GM19324 (cell line): ENCODE results near the gene GFPT2.

Experiments used
- ATAC-seq: cut with Tn5 transposase; IDR thresholded peaks from one replicate; pipeline ENCODE4 v1.9.1; 2021; ENCODE audit warnings: mild to moderate bottlenecking, moderate library complexity; ENCODE audit not compliant: unreplicated experiment, low FRiP score

The GFPT2 gene

DNA sequence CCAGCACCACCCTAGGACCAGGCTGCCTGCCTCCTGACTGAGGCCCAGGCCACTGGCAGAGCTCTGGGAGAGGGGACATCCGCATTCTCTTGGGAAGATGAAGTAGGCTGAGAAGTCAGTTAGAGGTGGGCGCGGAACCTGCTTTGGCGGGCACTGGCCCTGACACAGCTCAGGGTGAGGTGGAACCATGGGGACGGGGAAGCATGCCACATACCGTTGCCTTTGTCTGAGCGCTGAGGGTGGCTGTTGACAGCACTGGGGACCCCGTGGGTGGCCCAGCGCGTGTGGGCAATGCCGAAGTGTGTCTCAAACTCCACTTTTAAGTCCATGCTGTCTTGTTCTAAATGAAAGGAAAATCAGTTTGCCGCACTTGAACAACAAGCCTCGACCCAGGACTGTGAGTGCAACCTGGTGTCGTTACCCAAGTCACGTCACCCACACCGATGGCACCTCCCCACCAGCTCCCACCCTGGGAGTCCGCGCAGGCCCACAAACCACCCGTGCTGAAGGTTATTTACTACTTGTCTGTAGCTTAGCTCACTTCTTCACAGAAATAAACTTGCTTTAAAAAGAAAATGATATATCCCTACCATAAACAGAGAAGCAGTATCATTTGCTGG lies 17.4 kb downstream of the GFPT2 start:
- ATAC-seq, result no peak

DNA sequence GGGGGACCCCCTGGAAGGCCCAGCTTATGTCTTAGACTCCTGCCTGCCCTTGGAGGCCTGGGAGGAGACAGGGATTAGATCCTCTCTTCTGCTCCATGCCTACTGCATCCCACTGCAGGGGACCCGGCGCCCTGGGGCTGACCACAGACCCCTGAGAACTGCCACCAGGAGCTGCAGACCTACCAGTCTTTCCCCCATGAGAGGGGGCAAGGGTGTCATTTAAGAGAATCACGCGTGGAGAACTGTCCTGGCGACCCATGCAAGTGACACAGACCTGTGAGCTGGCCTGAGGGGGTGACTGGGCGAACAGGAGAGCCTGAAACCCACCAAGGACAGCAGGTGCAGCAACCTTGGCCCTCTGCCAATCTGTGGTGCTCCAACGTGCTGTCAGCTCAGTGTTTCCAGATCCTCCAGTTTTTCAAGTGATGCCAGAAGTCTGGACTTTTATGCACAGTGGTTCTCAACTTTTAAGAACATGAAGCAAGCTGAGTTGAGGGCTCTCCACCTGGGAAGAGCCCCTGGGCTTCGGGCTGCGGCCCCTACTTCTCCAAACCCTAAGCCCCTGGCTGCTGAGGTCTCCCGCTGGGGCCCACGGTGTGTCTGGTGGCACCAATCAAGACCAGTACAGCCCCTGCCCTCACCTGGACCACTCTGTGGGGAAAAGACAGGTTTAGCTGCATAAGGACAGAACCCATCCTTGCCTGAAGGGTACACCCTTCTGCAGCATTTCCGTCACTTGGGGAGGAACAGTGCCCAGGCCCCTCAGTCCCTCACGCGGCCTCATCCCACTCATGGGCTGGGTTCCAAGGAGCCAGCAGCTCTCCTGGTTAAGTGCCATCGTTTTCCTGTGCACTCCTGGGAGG lies 18.2 kb downstream of the GFPT2 start:
- no peak for ATAC-seq

DNA sequence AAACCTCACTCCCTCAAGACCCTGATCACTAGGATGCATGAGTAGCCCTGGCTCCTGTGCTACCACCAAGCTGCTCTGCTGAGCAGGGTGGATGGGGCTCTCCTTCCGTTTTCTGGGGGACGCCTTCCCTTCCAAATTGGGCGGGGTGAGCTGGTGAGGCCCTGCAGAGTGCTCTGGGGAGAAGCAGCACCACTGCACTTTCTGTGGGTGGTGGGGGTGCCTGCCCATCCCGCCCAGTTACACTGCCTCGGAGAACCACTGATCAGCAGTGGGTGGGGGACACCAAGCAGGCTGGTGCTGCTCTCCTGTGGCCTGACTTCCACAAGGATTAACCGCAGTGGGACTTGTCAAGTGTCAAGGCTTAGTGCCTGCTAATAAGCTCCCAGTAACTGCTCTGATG lies 19.0 kb downstream of the GFPT2 start:
- ATAC-seq, result no peak

DNA sequence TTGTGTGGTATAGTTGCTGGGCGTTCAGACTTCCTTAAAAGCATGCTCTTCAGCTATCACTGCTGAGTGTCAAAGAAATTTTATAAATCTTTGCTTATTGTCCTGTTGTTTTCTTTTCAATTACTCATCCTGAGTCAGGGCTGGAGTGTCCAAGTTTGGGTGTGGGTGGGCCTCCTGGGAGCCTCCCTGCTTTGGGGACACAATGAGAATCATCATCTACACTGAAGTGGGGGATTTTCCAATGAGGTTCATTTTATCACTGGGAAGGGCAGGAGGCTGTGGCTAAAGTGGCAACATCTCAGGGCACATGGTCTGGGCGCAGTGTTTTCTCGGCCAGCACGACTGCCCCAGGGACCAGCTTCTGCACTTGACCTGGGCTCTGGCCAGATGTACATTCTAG lies 19.5 kb downstream of the GFPT2 start:
- no peak for ATAC-seq

DNA sequence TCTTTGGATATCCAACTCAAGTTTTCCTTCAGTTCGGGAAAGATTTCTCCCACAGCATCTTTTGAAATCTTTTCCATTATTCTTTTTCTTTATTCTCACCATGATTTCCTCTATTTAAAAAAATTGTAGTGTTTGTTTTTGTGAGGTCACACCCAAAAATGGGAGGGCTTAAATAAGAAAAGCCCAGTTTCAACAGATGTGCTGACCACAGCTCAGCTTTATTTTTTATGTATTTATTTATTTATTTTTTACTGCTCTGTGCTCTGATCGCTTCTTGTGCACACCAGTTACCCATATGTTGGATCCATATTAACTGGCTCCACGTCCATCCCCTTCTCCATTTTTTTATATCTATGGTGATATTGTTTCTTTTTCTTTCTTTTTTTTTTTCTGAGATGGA lies 20.3 kb downstream of the GFPT2 start:
- ATAC-seq, result no peak

DNA sequence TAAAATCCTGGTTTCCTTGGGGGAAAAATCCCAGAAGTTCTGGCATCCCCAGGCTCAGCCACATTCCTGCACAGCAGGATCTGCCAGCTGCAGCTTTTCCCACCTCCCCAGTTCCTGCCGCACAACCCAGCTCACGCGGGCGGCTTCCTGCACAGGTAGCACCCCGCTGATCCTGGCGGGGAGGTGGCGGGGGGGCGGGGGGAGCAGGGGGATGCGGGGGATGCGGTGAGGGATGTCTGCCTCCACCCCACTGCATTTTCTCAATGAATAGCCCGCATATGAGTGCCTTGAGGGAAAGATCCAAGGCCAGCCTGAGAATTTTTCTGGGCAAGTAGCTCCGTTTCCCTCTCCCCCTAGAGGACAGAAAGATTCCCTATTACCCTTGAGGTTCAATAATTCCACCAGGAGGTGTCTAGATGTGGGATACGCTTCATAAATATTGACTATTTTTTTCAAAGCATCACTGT lies 21.1 kb downstream of the GFPT2 start:
- ATAC-seq, result no peak

DNA sequence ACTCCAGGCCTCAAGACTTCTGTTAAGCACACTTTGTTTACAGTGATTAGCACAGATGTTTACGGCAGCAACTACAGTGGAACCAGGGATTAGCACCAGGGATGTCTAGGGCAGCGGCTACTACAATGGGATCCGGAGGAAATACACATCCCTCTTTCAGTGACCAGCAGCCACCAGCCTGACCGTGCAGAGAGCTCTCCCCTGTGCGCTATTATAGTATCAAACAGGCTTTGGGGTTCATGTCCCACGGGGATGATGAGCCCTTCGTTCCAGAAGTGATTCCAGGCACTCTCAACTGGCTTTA lies 21.5 kb downstream of the GFPT2 start:
- no peak for ATAC-seq

DNA sequence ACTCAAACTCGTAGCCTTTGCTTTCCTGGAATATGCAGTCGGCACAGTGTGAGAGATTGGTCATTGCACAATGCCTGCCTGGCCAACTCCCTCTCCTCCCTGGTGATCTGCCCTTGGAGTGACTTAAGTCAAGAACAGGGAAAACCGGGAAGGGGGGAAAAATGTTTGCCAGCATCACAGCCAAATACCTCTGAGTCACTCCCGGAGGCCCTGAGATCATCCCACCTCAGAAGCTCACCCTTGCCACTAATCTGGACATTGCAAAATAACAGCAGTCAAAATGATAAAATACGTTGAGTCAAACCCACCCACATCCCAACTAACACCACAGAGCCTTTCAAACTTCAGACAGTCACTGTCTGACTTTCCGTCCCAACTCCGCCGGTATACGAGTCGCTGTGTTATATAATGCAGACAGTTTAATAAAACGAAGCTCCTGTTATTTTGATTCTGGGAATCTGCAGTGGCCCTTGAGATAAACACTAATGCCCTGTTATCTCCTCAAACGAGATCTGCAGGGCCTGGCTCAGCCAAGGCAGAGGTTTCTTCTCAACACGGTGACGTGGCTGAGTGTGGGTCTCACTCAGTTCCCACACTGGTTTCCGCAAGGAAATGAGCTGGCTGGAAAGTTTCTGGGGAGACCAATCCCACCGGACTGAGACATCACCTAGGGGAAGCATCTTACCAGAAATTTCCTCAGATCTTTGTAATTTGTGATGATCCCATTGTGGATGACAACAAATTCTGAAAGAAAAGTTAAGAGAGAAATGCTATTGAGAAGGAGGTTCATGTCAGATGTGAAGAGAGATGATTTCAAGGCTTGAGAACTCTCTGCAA lies 22.1 kb downstream of the GFPT2 start:
- ATAC-seq, result no peak

DNA sequence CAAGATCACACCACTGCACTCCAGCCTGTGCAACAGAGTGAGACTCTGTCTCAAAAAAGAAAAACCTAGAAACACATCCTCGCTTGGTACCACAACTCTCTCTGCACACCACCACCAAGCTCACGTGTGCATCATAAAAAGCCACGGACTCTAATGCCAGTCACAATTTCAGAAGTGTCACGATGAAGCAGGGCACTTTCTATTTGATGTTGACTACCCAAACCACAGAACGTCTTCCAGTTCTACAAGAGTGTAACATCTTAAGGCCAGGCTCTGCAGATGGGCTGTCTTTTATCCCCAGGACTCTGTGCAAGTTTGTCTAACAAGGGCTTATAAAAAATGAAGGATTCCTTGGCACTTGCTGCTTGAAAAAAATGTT lies 22.9 kb downstream of the GFPT2 start:
- no peak for ATAC-seq

DNA sequence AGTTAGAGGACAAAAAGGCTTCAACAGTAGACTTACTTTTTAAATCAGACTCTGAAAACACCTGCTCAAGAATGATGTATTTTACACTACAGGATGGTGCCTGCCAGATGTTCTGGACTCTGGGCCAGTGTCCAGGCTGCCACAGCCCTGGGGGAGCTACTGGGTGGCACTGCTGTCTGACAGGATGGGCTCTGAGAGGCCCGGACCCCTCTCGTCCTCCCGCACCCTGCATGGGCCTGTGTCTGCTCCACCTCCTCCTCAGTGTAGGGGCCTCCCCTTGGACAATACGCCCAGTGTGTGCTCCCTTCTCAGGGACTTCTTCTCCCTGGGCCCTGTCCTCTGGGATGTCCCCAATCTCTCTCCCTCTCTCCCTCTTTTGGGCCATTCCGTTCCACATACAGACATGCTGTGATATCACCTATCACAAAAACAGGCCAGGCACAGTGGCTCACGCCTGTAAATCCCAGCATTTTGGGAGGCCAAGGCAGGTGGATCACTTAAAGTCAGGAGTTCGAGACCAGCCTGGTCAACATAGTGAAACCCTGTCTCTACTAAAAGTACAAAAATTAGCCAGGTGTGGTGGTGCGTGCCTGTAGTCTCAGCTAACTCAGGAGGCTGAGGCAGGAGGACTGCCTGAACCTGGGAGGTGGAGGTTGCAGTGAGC lies 23.4 kb downstream of the GFPT2 start:
- no peak for ATAC-seq

DNA sequence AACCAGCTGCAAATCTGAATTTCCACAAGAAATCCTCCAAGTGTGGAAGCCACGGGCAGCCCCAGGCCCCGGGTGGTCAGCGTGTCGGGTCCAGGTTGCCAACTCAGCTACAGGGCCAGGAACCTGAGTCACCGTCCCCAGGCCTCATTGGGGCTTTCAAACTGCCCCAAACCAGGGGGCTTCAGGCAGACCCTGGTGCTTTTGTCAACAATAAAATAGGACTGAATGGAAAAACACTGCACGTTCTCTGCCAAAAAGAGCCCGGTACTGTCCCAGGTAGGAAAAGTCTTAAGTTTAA lies 24.0 kb downstream of the GFPT2 start:
- no peak for ATAC-seq

DNA sequence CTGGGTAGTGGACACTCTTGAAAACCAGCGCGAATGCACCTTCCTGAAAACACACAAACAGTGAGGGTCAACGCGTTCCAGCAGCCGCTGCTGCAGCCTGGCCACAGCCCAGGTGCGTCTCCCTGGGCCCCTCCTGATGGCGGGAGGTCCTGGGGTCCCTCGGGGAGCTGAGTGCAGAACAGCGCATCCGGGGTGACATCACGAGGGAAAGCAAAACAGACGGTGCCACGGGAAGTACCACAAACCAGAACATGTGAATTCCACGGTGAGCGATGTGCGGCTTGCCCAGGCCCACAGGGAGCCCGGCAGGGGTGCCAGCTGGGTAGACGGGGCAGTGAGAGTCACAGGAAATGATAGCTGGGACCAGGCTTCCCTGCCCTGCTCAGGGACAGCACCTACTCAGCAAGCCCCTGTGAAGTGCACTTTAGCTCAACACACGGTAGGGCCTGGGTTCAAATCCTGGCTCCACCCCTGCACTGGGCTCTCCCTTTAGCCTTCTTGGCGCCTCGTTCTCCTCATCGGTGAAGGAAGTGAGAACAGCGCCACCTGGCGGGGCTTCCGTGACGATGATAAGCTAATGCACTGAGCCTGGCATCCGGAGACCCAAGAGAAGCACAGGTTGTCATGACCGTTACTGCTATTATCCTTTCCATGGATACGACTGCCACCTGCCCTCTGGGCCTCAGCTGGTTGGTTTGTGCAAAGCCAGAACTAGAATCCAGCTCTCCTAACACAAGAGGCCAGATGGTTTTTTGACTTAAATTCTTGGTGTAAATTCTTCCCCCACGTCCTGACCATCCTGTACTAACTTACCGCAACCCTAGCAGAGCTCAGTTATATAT lies 24.6 kb downstream of the GFPT2 start:
- ATAC-seq, result no peak

DNA sequence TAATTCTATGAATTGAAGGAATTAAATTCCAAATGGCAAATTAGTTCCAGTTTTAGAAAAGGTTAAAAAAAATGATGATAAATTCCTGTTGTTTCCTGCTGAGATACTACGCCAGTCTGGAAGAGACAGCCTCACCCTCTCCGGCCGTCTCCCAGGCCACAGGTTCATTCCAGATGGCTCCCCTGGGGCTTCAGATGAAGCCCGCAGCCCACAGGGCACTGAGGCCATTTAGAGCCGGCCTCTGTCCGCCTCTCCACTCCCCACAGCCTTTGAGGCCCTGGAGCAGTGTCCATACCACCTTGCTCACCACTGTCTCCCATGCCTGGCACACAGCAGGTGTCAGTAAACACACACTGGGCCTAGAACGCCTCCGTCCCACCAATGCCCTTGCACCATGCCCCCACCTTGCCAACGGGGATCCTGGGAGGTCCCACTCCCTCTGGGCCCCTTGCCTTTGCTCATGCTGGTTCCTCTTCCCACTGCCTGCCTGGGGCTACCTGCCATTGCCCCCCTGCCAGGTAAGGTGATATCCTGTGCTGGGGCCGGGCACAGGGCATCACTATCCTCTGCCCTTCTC lies 26.1 kb downstream of the GFPT2 start:
- ATAC-seq, result no peak

DNA sequence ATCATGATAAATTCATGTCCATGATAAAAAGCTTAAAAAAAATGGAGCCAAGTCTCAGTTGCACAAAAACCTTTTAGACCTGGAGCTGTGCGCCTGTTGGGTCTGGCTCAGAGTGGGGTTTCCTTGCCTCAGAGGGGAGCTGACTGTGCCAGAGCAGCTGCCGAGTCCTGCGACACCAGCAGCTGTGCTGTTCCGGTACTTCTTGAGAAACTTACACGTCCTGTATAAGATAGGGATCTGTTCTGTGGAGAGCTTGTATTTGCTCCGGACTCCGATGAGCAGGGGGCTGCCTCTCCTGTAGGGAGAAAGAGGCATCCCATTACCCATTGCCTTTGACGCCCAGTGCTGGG lies 28.6 kb downstream of the GFPT2 start:
- no peak for ATAC-seq

DNA sequence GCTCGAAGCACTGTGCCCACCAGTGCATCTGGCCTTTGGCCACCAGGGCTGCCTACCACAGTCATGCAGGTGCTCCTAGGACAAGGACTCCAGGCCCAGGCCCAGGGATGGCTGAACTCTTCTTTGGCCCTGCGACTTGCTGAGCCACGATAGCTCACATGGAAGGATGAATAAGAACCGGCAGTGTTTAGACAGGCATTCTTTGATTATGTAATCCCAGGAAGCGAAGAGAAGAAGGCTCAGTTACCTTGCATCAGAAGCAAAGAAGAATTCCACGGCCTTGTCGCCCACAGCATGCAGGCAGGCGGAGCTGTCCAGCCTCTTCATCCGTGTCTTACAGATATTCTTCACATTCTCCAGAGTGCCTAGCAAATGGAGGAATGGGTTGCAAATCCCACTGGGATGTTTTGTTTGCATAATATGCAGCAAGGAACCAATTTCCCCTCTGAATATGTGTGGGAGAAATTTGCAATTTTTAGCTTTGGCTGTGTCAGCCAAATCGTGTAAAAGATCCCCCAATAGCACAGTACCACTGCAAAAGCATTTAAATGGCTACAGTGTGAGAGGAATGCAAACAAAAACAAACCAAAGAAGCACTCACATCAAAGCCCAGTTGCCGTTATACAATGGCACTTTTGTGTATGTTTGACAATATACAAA lies 29.1 kb downstream of the GFPT2 start:
- no peak for ATAC-seq

DNA sequence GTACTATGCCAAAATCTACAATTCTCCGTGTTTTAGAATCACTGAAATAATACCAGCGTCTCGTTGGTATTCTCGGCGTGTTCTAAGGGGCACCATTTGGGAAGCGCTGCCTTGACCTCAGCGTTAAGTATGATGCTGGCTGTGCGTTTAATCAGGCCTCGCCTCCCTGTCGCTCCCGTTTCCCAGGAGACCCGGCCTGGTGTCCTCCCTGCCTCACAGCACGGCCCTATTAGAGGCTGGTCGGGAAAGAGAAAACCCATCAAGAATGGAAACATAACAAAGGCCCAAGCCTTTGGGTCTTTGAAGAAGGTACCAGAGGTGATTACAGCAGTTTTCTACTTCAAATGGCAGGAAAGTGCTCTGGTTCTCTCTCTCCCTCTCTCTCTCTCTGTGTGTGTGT lies 30.0 kb downstream of the GFPT2 start:
- ATAC-seq, result no peak

DNA sequence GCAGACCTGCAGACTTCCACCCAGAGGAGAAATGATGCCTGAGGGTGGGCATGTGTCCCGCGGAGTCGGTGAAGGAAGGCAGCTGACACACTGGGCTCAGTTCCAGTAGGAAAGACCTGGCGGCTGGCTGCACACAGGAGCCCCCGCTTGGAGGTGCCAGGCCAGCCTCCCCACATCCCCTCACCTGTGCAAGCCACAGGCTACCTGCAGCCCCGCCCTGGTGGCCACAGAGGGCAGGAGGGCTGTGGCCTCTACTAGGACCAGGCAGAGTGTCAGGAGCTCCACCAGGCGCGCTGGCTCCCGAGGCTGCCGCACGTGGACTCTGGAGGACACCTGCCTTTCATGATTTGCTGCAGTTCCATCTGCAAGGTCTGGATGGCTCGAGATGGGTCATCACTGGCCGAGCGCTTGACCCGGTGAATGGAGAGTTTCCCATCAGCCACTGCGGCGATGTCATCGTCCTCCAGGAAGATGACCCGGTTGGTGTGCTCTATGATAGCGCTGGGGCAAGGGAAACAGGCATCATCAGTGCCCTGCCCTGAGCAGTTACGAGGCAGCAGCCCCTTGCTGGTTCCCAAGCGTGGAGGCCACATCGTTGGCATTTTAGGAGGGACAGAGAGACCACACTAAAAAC lies 34.6 kb downstream of the GFPT2 start:
- ATAC-seq, result no peak

DNA sequence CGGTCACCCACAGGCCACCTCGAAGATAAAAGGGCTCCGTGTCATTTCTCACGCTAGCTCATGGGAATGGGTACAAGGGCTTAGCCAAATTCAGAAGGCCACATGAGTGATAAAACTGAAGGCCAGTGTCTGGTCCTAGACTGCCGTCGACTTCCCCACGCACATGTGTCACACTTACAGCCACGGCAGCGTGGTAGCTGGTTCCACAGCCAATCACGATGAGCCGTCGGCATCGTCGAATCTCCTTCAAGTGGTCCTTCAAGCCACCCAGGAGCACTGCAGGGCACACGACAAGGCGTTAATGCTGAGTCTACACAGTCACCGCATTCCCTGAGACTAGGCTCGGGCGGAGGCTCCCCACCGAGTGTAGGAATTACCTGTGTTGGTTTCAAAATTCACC lies 36.5 kb downstream of the GFPT2 start:
- no peak for ATAC-seq

DNA sequence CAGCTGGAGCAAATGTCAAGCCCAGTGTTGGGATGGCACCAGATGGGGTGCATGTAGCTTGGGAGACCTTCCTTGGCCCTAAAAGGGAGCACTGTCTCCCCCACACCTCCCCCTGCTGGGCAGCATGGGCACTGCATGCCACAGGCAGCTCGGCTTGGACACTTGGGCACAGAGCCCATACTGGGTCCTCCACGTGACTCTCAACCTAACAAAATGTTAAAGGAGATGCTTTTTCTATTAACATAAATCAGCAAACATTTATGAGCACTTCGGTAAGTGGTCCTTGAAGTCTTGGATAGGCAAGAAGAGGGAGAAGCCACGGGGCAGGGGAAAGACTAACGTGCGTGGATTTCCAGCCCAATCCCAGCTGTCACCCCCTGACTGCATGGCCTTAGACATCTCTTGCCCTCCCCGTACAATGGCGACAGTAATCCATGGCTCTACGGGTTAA lies 37.3 kb downstream of the GFPT2 start:
- peak; percentile 60 for ATAC-seq
